ENCODE data around the gene VDR.

Gene VDR

GRCh38 chr12:47868041-47868440 is 36.8 kb downstream of the VDR start:
- DNase-seq = no peak

GRCh38 chr12:47867495-47867941 is 37.3 kb downstream of the VDR start:
- no peak for DNase-seq

GRCh38 chr12:47864646-47865235 is 40.1 kb downstream of the VDR start:
- no peak for DNase-seq

GRCh38 chr12:47863985-47864384 is 40.8 kb downstream of the VDR start:
- DNase-seq = no peak

- DNase-seq = no peak
Observed at GRCh38 chr12:47863467-47863866, 41.3 kb downstream of the VDR start.

GRCh38 chr12:47862881-47863280 is 41.9 kb downstream of the VDR start:
- DNase-seq = no peak

GRCh38 chr12:47862167-47862750 is 42.5 kb downstream of the VDR start:
- no peak for DNase-seq

GRCh38 chr12:47860873-47861272 is 43.9 kb downstream of the VDR start:
- no peak for DNase-seq

GRCh38 chr12:47860279-47860841 is 44.4 kb downstream of the VDR start:
- DNase-seq = no peak

- no peak for DNase-seq
Observed at GRCh38 chr12:47858511-47859266, 46.1 kb downstream of the VDR start.

- DNase-seq = no peak
Observed at GRCh38 chr12:47856721-47857575, 47.8 kb downstream of the VDR start.

GRCh38 chr12:47856094-47856493 is 48.7 kb downstream of the VDR start:
- no peak for DNase-seq

GRCh38 chr12:47855502-47855901 is 49.3 kb downstream of the VDR start:
- no peak for DNase-seq

GRCh38 chr12:47854531-47854930 is 50.3 kb downstream of the VDR start:
- DNase-seq = no peak

- no peak for DNase-seq
Observed at GRCh38 chr12:47852096-47852571, 52.7 kb downstream of the VDR start.

- no peak for DNase-seq
Observed at GRCh38 chr12:47851303-47851952, 53.4 kb downstream of the VDR start.

GRCh38 chr12:47850153-47851084 is 54.4 kb downstream of the VDR start:
- no peak for DNase-seq

GRCh38 chr12:47849261-47849660 is 55.5 kb downstream of the VDR start:
- no peak for DNase-seq

GRCh38 chr12:47848853-47849252 is 55.9 kb downstream of the VDR start:
- no peak for DNase-seq

- DNase-seq = no peak
Observed at GRCh38 chr12:47846294-47846996, 58.3 kb downstream of the VDR start.

Data from activated gamma-delta T cell (primary cell).